ENCODE measurements around the gene TMEM233. TPM values are rescaled to one million over a fixed set of nuclear protein-coding genes. Genes with fewer than 3 reads are reported as not detected.

TMEM233 gene
- total and polyA plus RNA-seq, 11 donors, result 0.07 to 1.3 (median 0.25) TPM; not detected in 1

DNA sequence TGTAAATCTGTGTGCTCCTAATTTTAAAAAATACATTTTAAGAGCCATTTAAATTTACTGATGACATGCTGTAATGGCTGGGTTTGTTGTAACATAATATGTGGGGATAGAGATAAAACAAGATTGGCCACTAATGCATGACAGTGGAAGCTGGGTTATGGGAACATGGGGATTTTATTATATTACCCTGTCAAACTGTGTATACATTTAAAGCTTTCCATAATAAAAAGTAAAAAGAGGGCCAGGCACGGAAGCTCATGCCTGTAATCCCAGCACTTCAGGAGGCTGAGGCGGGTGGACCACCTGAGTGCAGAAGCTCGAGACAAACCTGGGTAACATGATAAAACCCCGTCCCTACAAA, 9.1 kb downstream of the TMEM233 start:
- WGBS, 4 donors, result 85 to 89% (median 87%) methylated on average over 4 of the region's 4 CpGs
- Histone ChIP-seq H3K36me3 (no peaks in the 10 kb centered on the region), H3K4me3 (no peak overlapping the region), H3K27me3 (peaks cover 0 to 10% (median 0%) of the 10 kb centered on the region in 9 donors), H3K4me1 (peaks cover 0 to 10% (median 0%) of the 10 kb centered on the region in 12 donors), H3K27ac (no peak overlapping the region), H3K9me3 (no peaks in the 10 kb centered on the region)
- no peak for DNase-seq
- intact Hi-C loops (cut with DNase I), result no loop called here
- TF ChIP-seq POLR2A (IDR thresholded peaks at IDR 0.05) (no peak), CTCF (IDR thresholded peaks at IDR 0.05) (no peak)
- ATAC-seq, result no peak

- 21 to 40% (median 36%) methylated on average over 2 of the region's 2 CpGs for WGBS, 4 donors
- Histone ChIP-seq H3K27me3 (no peaks in the 10 kb centered on the region), H3K4me3 (no peak overlapping the region), H3K9me3 (no peaks in the 10 kb centered on the region), H3K27ac (no peak overlapping the region), H3K36me3 (no peaks in the 10 kb centered on the region), H3K4me1 (peaks cover 0 to 10% (median 0%) of the 10 kb centered on the region in 12 donors)
- ATAC-seq, result no peak
- TF ChIP-seq POLR2A (IDR thresholded peaks at IDR 0.05) (no peak), CTCF (IDR thresholded peaks at IDR 0.05) (no peak)
- intact Hi-C loops (cut with DNase I), result no loop called here
- no peak for DNase-seq
These were observed 10.2 kb downstream of the TMEM233 start for GRCh38 chr12:119603767-119604166.

DNA sequence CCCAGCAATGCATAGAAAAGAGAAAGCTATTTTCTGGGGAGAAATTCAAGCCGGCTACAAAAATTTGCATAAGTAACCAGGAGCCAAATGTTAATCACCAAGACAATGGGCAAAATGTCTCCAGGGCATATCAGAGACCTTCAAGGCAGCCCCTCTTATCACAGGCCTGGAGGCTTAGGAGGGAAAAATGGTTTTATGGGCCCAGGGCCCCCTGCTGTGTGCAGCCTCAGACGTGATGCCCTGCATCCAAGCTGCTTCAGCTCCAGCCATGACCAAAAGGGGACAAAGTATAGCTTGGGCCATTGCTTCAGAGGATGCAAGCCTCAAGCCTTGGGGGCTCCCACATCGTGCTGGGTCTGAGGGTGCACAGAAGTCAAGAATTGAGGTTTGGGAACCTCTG, 15.8 kb downstream of the TMEM233 start:
- ATAC-seq (no peak), DNase-seq (no peak)
- Histone ChIP-seq H3K9me3 (peaks cover 0 to 2% (median 0%) of the 10 kb centered on the region in 12 donors), H3K36me3 (no peaks in the 10 kb centered on the region), H3K4me1 (no peaks in the 10 kb centered on the region), H3K4me3 (no peak overlapping the region), H3K27me3 (no peaks in the 10 kb centered on the region), H3K27ac (no peak overlapping the region)
- intact Hi-C loops (cut with DNase I), result no loop called here
- WGBS, 4 donors, result 64 to 74% (median 67%) methylated on average over 3 of the region's 3 CpGs
- no peak for TF ChIP-seq CTCF (IDR thresholded peaks at IDR 0.05)
- TF ChIP-seq POLR2A (IDR thresholded peaks at IDR 0.05), result no peak

DNA sequence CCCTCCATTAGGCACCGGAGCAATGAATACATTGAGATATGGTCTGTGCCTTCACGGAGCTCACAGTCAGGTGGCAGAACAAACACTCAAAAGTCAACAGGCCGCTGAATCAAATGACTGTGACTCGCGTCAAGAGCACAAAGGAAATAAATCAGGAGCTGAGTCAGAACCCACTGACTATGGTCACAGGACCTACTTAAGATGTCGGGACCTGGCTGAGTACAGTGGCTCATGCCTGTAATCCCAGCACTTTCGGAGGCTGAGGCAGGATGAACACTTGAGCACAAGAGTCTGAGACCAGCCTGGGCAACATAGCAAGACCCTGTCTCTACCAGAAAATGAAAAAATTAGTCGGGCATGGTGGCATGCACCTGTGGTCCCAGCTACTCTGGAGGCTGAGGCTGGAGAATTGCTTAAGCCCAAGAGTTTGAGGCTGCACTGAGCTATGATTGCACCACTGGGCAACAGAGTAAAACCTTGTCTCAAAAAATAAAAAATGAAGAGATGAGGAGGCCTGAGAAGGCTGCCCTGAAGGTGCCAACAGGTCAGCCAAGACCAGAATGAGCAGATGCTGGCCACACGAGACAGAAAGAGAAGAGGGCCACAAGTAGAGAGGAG, 19.9 kb downstream of the TMEM233 start:
- Histone ChIP-seq H3K4me3 (no peak overlapping the region), H3K4me1 (no peaks in the 10 kb centered on the region), H3K27me3 (no peaks in the 10 kb centered on the region), H3K36me3 (no peaks in the 10 kb centered on the region), H3K9me3 (peaks cover 0 to 2% (median 0%) of the 10 kb centered on the region in 12 donors), H3K27ac (no peak overlapping the region)
- no peak for DNase-seq
- TF ChIP-seq CTCF (IDR thresholded peaks at IDR 0.05) (no peak), POLR2A (IDR thresholded peaks at IDR 0.05) (no peak)
- intact Hi-C loops (cut with DNase I), result no loop called here
- 79 to 87% (median 84%) methylated on average over 9 of the region's 9 CpGs for WGBS, 4 donors
- ATAC-seq, result no peak

Data from heart left ventricle (tissue), 16 donors.